OCI-LY1 (cell line): ENCODE measurements around the gene HMGA1.

Source experiments
- CTCF ChIP-seq: fragments of 200-600 bp; sonication (generic), shearing (Covaris generic); IDR thresholded peaks from 2 replicates; pipeline ENCODE4 v1.5.1; 2017; ENCODE audit warnings: mild to moderate bottlenecking, antibody characterized with exemption, low read length, moderate library complexity, mixed read lengths
- EZH2 ChIP-seq: fragments of 200-600 bp; sonication (generic), shearing (Covaris generic); IDR thresholded peaks from 2 replicates; pipeline ENCODE4 v1.8.0; 2017; ENCODE audit warnings: borderline replicate concordance, mixed run types, mild to moderate bottlenecking, antibody characterized with exemption, low read length, moderate library complexity, mixed read lengths

- TF ChIP-seq CTCF (peak; percentile 24), EZH2 (no peak)
These were observed 9.7 kb upstream of the HMGA1 start for GRCh38 chr6:34226731-34227586.
